NCI-H146 treated with DMSO at 0.1 percent for 48 hours (cell line): Measurements from ENCODE around the gene TRIM15.
"Not testable (repeated sequence)": the region's sequence is repeated elsewhere in the genome, so short reads cannot be mapped to it uniquely, and the experiment has no call there.

Experiments
- DNase-seq: peaks from one replicate; lab custom pipeline; 2025; ENCODE audit not compliant: unreplicated experiment; lab: John Stamatoyannopoulos, UW

TRIM15 gene

DNA sequence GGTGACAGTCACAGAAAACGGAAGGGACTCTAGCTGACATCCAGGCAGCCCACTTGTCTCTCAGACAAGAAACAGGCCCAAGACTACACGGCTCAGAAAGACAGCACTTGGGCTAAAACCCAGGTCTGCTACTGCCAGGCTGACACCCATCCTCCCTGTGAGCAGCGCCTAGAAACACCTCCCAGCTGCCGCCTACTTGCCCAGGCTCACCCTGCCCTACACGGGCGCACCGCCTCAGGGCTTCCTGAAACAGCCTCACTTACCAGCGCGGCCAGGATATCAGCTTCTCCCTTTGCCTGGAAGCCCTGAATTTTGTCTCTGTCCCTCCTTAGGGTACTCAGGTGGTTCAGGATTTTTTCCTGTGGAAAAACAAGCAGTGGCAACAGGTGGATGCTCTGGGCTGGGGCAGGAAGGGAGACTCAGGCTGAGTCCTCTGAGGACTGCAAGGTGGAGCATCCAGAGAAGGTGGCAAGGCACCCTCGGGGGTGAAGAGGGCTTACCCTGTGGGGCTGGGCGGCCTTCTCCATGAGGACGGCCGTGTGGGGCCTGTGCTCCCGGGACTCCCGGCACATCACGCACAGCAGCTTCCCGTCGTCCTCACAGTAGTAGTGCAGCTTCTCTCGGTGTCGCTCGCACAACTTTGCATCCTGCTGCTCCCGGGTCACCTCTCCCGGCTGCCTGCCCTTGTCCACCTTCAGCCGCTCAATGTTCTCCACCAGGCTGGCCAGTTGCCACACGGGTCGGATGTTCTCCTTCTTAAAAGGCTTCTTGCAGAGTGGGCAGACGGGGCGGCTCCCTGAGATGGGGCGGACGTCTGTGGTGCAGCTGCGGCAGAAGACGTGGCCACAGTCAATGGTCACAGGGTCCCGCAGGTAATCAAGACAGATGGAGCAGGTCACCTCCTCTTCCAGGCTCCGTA lies 35.1 kb downstream of the TRIM15 start:
- DNase-seq, result no peak

DNA sequence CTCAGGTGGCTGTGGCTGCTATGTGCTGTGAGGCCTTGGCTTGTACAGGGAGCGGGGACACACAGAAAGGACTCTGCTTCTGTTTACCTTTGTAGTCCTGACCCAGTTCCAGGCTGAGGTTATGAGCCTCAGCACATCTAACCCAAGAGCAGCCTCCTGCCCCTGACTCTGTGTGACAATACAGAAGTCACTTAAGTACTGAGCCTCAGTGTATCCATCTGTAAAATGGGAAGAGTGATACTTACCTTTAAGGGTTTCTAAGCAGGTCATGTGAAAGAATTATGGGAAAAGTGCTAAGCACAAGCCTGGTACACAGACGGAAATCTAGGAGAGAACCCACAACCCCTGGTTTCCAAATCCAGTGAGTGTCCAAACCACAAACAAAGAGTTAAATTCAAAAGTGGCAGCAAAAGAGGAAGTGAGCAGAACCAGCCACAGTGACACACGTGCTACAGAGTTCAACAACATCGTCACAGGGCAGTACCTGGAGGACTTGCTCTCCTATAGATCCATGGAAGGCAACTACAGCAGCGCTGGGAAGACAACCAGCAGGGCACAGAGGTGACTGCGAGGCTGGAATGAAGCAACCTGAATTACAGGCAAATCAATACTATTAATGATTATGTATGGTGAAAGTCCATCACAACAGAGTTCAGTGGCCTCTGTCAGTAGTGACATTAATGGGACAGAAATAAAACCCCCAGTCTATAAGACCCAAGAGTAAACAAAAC lies 37.4 kb downstream of the TRIM15 start:
- DNase-seq, result no peak

DNA sequence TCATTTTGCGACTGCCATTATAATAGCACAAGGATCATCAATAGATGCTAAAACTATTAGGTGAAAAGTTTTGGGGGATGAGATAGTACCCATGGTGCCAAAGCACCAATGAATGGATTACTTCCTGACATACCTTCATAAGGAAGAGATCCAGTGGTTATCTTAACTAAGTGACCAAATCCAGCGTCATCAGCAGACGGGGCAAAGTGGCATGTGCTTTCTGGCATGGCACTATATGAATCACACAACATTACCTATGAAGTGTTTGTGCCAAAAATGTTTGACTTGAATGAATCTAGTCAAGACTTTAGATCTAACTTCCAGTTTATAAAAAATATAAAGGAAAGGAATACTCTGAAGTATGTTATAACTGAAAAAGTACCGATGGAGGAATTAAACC lies 39.0 kb downstream of the TRIM15 start:
- no peak for DNase-seq

DNA sequence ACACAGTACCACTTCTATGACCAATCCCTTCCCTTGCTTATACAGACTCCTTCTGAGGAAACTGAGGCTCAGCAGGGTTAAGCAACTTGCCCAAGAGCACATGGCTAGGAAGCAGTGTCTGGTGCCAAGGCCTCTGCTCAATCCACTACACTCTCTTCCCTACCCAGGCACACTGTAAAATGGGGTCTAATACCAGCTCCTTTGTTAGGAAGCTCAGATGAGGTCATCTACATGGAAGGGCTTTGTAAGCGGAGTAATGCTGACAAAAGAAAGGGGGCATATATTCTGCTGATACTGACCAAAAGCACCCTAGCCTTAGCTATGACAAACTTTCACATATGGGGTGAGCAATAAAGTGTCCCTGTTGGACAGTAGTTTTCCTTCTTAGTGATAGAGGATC lies 40.8 kb downstream of the TRIM15 start:
- no peak for DNase-seq

DNA sequence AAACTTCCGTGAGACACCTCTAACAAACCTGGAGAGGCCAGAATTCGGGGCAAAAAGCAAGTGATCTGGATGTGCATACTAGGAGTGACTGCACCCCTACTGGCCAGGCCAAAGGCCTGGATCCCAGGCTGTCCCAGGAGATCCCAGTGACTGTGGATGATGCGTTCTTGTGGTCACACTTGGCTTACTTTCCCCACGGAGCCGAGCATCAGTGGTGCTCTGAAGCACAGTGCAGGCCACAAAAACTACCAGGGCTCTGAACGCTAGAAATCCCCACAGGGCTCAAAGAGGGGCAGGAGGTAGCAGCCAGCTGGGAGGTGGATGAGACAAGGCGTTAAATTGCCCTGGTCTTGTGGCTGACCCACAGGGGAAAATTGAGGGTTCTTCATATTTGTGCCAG lies 42.8 kb downstream of the TRIM15 start:
- DNase-seq, result no peak

DNA sequence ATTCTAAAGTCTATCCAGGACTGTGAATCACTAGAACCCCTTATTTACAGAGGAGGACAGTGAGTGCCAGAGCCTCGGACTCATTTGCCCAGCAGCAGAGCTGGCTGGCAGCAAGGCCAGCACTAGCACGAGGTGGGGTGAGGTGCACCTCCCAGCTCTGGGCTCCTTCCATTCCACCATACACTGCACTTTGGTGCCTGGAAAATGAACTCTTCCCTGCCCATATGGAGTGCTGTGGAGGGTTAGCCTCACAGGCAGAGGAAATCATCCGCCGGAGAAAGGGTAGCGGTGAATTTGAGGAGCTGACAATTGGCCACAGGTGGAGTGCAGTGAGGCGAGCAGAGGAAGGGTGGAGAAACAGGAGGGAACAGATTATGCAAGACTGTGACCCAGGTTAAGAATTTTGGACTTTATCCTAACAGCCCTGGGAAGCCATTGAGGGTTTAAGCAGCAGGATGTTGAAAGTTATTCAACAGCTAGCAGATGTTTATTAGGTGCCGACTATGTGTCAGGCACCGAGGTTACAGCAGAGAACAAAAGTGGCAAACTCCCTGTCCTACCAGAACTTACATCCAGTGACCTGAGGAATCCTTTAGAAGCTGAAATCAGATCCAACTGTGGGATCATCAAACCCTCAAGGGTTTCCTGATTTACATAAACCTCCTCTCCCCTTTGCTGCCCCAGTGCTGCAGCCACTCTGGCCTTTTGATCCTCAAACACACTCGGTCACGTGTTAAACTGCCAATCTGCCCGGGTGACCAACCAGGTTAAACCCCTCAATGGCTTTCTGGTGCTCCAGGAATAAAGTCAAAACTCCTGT lies 43.7 kb downstream of the TRIM15 start:
- no peak for DNase-seq

DNA sequence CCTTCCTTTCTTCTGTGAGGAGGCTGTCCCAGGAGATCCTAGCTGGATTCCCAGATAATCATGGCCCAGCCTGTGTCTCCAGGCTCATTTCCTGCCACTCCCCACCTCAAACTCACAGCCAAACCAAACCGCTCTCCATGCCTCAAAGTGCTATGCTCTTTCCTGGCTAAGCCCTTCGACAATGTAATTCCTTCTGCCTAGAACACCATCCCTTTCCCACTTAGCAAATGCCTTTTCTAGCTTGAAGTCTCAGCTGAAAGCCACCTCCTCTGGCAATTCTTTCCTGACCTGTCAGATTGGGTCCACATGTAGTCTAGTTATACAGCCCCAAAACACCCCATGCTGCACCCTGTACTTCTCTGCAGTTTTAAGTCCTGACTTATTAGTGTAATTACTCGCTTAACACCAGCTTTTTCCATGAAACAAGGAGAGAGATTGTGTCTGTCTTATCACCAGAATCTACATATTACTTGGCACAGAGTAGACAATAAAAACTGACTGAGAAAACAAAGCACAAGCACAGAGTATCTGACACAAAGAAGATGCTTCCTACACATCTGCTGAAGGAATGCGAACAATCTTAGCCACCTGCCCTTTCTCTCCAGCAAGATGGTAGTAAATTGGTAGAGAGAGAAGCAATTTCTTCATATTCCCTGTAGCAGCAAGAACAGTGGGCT lies 44.4 kb downstream of the TRIM15 start:
- no peak for DNase-seq

DNA sequence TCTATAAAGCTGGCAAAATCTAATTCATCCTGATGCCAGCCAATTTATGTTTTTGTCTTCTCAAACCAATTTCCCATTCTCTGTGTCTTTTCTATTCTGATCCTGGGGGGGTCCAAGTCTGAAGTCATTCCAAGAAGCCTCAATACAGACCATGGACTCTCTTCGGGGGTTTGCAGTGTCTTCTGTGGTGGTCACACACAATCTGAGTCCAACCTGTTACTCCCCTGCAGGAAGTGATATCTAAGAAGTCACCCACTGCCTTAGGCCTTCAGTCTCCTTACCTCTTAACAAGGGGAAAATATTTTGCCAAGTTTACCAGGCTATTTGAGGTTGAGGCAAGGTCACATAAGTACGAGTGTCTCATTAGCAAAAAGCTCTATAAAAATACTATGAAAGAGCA lies 48.0 kb downstream of the TRIM15 start:
- DNase-seq, result no peak

DNA sequence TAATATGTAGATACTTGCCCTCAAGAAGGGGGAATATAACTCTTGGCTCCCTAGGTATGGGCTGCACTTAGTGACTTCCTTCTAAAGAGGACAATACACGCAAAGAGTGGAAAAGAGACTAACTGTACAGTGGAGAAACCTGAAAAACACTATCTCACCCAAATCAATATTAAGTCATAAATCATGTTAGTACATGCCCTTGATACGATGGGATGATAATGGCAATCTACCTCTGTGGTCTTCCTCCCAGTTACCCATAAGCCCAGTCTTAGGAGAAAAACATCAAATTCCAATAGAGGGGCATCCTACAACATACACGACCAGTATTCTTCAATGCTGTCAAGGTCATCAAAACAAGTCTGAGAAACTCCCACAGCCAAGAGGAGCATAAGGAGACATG lies 48.6 kb downstream of the TRIM15 start:
- no peak for DNase-seq

DNA sequence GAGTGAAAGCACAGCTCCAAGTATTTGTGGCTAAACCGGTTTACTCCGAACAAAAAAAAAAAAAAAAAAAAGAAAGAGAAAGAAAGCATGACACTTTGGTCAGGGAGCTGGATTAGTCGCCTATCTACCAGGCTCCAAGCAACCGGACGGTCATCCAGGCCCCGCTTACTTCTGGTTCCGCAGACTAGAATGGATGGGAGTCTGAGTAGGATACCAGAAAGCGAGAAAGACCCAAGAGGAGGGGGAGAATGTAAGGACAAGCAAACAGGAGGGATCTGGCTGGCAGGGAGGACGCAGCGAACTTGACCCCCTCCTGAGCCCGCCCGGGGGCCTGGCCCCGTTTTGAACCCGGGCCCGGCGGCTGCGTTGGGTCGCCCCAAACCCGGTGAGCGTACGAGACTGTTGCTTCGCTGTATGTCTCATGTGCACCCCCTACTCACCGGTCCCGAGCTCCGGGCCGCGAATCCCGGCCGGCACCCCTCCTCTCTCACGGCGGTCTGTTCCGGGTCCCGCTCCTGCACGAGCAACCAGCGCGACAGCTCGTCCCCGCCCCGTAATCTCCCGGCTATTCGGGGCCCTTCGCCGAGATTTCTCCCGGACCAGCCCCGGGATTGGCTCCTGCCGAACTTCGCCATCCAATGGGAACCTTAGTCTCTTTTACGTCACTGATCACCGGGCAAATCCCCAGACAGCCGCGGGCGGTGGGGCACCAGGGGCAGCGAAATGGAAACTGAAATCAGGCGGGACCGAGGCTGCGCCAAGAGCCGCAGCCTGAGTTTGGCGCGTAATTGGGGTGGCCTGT lies 49.7 kb downstream of the TRIM15 start, which contains the start of gene TRIM26:
TRIM26 (minus strand) TSS at position 542 of the 802 bp plus-strand sequence. CDS start 14,303 bp downstream, outside the sequence.
- peak; percentile 95 for DNase-seq

DNA sequence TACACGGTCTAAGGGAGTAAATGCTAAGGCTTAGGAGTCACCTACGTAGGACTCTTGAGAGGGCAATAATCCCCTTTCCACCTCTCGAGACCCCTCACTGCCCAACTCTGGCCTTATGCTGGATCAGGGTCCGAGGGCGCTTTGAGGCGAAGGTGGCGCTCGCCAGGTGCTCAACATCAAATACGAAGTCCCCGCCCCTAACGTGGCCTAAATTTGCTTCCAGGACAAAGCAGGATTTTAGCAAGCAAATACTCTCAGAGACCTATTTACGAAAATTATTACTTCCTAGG lies 50.3 kb downstream of the TRIM15 start:
- no peak for DNase-seq

DNA sequence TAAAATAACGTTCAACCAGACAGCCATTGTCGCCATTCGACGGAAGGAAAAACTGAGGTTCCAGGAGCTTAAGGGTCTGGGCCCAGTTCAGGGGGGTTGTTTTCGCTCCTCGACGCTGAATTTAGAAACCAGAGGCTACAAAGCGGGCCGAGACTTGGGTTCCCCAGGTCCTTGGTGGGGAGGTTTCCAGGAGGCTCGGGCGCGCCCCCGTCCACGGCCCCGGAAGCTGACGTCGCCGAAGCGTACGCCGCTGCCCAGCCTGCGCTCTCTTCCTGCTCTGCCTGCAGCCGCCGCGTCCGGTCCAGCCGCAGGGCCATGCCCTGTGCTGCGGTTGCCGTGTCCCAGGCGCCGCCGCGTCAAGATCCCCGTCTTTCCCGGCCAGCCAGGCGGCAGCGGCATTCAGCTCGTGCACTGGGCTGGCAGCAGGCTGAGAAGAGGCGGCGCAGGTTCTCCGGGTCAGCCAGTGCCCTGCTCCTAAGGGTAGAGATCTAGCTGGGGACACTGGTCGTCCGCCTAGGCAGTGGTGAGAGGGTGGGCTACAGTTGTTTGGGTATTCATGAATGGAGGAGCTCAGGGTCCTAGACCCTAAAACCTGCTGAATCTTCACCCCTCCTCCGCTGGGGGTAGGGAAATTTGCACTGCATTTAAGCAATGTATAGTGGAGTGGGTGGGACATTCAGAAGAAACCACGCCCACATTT lies 50.8 kb downstream of the TRIM15 start:
- DNase-seq, result peak; percentile 33

DNA sequence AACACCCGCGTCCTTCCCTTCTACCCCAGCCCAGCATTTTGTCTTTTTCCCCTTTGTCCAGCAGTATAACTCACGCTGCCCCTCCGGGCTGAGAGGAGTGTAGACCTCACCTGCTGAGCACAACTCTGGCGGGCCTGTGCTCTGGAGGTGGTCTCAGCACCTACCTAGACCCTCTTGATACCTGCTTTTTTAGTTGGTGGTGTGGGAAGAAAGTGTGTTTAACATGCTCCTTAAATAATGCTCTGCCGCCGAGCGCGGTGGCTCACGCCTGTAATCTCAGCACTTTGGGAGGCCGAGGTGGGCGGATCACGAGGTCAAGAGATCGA lies 51.3 kb downstream of the TRIM15 start:
- no peak for DNase-seq

DNA sequence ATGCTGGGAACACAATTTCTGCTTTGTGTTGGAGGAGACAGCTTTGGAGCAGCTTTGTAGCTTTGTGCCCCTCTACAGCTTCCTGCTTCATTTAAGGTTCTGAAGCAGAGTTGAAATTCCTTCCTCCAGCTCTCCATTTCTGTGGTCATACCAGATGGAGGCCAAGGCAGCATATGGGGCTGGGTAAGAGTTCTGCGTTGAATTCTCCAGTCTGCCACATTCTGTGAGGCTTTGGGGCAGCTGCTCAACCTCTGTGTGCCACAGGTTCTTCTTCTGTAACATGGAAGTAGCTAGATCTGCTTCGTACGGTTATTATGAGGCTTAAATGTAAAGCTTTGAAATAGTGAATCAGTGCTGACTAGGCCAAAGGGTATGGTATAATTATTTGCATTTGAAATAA lies 52.8 kb downstream of the TRIM15 start:
- DNase-seq, result no peak

DNA sequence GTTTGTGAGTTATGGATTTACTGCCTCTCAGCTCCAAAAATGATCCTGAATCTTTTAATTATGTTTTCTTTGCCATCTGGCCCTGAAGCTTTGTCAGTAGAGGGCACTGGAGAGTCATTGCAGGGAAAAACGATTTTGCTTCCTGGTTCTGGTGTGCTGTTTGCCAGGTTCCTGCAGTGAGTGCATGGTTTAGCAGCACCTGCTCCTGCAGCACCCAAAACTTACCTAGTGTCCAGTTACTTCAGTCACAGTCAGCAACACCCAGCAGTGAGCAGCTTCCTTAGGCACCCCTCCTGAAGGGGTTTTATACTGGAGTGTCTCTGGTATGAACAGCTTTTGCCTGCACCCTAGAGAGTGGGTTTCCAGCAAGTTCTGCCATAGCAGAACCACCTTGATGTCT lies 55.9 kb downstream of the TRIM15 start:
- peak; percentile 74 for DNase-seq

DNA sequence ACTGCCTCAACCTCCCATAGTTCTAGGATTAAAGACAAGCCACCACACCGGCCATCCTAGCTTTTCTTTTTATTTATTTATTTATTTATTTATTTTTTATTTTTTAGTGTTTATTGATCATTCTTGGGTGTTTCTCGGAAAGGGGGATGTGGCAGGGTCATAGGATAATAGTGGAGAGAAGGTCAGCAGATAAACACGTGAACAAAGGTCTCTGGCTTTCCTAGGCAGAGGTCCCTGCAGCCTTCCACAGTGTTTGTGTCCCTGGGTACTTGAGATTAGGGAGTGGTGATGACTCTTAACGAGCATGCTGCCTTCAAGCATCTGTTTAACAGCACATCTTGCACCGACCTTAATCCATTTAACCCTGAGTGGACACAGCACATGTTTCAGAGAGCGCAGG lies 58.0 kb downstream of the TRIM15 start:
- not testable (repeated sequence) for DNase-seq

DNA sequence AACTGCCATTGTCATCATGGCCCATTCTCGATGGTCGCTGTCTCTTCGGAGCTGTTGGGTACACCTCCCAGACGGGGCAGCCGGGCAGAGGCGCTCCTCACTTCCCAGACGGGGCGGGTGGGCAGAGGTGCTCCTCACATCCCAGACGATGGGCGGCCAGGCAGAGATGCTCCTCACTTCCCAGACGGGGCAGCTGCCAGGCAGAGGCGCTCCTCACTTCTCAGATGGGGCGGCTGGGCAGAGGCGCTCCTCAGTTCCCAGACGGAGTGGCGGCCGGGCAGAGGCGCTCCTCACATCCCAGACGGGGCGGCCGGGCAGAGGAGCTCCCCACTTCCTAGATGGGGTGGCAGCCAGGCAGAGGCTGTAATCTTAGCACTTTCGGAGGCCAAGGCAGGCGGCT lies 58.6 kb downstream of the TRIM15 start:
- DNase-seq, result not testable (repeated sequence)
